ENCODE results near the gene PDC.

Gene PDC

GRCh38 chr1:186461014-186461413, at the start of gene PDC:
Gene PDC, minus strand, starts transcription at chr1:186461114. Its CDS starts 11,655 bp downstream, at chr1:186449459.
- no peak for DNase-seq

GRCh38 chr1:186503190-186503589, 42.3 kb upstream of the PDC start:
- DNase-seq, result no peak

GRCh38 chr1:186502087-186502486, 41.2 kb upstream of the PDC start:
- no peak for DNase-seq

- no peak for DNase-seq
Measured at GRCh38 chr1:186500804-186501203, 39.9 kb upstream of the PDC start.

- DNase-seq, result no peak
Measured at GRCh38 chr1:186499571-186499970, 38.7 kb upstream of the PDC start.

GRCh38 chr1:186498695-186499389, 37.9 kb upstream of the PDC start:
- DNase-seq, result no peak

- DNase-seq, result no peak
Measured at GRCh38 chr1:186498071-186498470, 37.2 kb upstream of the PDC start.

GRCh38 chr1:186497651-186498050, 36.7 kb upstream of the PDC start:
- DNase-seq, result no peak

GRCh38 chr1:186496171-186496851, 35.4 kb upstream of the PDC start:
- no peak for DNase-seq

GRCh38 chr1:186494832-186495271, 33.9 kb upstream of the PDC start:
- DNase-seq, result no peak

- no peak for DNase-seq
Measured at GRCh38 chr1:186492531-186493291, 31.8 kb upstream of the PDC start.

GRCh38 chr1:186491336-186491735, 30.4 kb upstream of the PDC start:
- DNase-seq, result no peak

GRCh38 chr1:186487163-186487562, 26.2 kb upstream of the PDC start:
- DNase-seq, result no peak

- DNase-seq, result no peak
Measured at GRCh38 chr1:186486061-186486460, 25.1 kb upstream of the PDC start.

GRCh38 chr1:186483561-186483960, 22.6 kb upstream of the PDC start:
- no peak for DNase-seq

- peak; percentile 37 for DNase-seq
Measured at GRCh38 chr1:186482661-186483255, 21.8 kb upstream of the PDC start.

GRCh38 chr1:186481303-186481888, 20.5 kb upstream of the PDC start:
- no peak for DNase-seq

GRCh38 chr1:186479162-186479561, 18.2 kb upstream of the PDC start:
- DNase-seq, result no peak

- DNase-seq, result no peak
Measured at GRCh38 chr1:186476264-186477040, 15.5 kb upstream of the PDC start.

GRCh38 chr1:186474208-186474607, 13.3 kb upstream of the PDC start:
- DNase-seq, result no peak

GRCh38 chr1:186473047-186473446, 12.1 kb upstream of the PDC start:
- DNase-seq, result no peak

GRCh38 chr1:186465946-186466345, 5.0 kb upstream of the PDC start:
- DNase-seq, result no peak
